Endothelial cell (in vitro differentiated cells): ENCODE results near the gene MYO10. TPM values are rescaled to one million over a fixed set of nuclear protein-coding genes. Genes with fewer than 3 reads are reported as not detected.
A peak's percentile ranks its signal among the peaks of the same experiment; 100 is the strongest.

Experiments
- DNase-seq: peaks from one replicate; pipeline ENCODE4 v3.0.0; 2021; ENCODE audit warnings: low spot score
- H3K27ac Mint-ChIP-seq: one replicate; pipeline ENCODE4 v1.8.0; 2021; ENCODE audit warnings: mixed read lengths, inconsistent platforms; ENCODE audit not compliant: unreplicated experiment
- H3K27me3 Mint-ChIP-seq: one replicate; pipeline ENCODE4 v1.8.0; 2021; ENCODE audit warnings: mild to moderate bottlenecking, moderate library complexity, mixed read lengths, inconsistent platforms; ENCODE audit not compliant: unreplicated experiment
- H3K36me3 Mint-ChIP-seq: one replicate; pipeline ENCODE4 v1.8.0; 2021; ENCODE audit warnings: mild to moderate bottlenecking, low read depth, mixed read lengths, inconsistent platforms; ENCODE audit not compliant: unreplicated experiment
- H3K4me1 Mint-ChIP-seq: one replicate; pipeline ENCODE4 v1.8.0; 2021; ENCODE audit warnings: mild to moderate bottlenecking, mixed read lengths, inconsistent platforms; ENCODE audit not compliant: unreplicated experiment
- H3K4me3 Mint-ChIP-seq: one replicate; pipeline ENCODE4 v1.8.0; 2021; ENCODE audit warnings: mild to moderate bottlenecking, mixed read lengths, inconsistent platforms; ENCODE audit not compliant: unreplicated experiment
- H3K9me3 Mint-ChIP-seq: one replicate; pipeline ENCODE4 v1.8.0; 2021; ENCODE audit warnings: mixed read lengths, inconsistent platforms; ENCODE audit not compliant: unreplicated experiment
- total RNA-seq: library from RNA; stranded (reverse); fragmentation: NEBNext Ultra II Directional; extraction: Animal tissue kit (Norgen Biotek cat#: 25700); gene quantifications from one replicate; pipeline ENCODE4 v1.2.1, GENCODE V29; 2021; ENCODE audit not compliant: unreplicated experiment
- TF ChIP-seq, protein P1 (sequence below): fragments of 200-600 bp; sonication (generic); IDR thresholded peaks from one replicate; pipeline ENCODE4 v1.5.0; 2021; ENCODE audit warnings: antibody characterized with exemption; ENCODE audit not compliant: unreplicated experiment

MYO10 gene
- total RNA-seq, 1 donor from 2014 or later: 132 TPM

DNA sequence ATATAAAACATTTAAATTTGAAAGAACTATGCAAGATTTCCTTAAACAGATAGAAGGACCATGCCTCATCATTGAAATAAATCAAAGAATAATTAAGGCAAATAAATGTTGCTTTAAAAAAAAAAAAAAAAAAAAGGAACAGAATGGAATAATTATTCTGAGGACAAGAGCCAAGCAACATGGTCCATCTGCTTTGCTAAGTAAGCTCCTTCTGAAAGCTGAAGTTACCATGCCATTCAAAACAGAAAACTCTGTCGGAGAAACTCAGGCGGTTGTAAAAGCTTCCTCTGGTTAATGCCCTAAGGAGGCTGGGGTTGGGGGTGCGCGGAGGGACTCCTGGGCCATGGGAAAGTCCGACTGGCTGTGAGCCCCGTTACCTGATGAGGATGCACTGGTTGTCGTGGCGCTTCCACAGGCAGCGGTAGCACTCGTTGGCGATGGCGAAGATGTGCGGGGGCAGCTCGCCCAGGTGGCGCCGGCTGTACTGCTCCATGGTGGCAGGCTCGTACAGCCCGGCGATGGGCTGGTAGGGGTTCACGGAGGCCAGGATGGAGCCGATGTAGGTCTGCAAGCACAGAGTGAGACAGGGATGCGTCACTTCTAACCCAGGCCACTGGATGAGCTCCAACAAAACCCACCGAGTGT lies 141.7 kb downstream of the MYO10 start:
- H3K4me1 Mint-ChIP-seq: peaks cover 14% of the 10 kb centered on the region
- H3K4me3 Mint-ChIP-seq: no peak overlapping the region
- H3K36me3 Mint-ChIP-seq: peaks cover 9% of the 10 kb centered on the region
- no peak overlapping the region for H3K27ac Mint-ChIP-seq
- peaks cover 1% of the 10 kb centered on the region for H3K27me3 Mint-ChIP-seq
- no peaks in the 10 kb centered on the region for H3K9me3 Mint-ChIP-seq
- no peak for DNase-seq
- TF ChIP-seq, protein P1, sequence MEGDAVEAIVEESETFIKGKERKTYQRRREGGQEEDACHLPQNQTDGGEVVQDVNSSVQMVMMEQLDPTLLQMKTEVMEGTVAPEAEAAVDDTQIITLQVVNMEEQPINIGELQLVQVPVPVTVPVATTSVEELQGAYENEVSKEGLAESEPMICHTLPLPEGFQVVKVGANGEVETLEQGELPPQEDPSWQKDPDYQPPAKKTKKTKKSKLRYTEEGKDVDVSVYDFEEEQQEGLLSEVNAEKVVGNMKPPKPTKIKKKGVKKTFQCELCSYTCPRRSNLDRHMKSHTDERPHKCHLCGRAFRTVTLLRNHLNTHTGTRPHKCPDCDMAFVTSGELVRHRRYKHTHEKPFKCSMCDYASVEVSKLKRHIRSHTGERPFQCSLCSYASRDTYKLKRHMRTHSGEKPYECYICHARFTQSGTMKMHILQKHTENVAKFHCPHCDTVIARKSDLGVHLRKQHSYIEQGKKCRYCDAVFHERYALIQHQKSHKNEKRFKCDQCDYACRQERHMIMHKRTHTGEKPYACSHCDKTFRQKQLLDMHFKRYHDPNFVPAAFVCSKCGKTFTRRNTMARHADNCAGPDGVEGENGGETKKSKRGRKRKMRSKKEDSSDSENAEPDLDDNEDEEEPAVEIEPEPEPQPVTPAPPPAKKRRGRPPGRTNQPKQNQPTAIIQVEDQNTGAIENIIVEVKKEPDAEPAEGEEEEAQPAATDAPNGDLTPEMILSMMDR: no peak

DNA sequence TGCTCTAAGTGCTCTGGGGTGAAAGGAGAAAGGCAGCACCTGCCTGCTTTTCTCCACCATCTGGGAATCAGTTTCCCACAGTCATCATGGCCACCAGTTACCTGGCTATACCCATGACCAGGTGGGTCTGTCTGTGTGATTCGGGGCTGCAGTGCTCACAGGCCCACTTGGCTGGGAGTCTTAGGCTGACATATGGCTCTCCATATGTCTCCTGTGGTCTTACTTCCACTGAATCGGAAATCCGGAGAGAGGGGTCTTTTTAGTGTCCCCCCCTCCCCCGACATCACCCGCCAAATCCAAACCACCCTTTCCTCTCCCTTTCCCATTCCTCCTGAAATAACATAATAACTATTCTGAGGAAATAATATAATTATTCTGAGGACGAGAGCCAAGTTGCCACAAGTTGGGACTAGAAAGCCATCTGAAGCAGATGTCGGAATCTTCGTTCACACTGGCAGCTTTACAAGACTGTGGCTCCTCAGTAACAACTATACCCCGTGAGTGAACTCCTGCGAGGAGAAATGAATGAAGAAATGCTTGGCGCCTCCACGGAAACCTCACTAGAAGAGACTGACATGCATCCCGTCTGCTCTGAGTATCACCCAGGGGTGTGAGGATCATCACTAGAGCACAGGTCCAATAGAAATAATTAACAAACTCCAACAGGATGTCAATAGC lies 143.4 kb downstream of the MYO10 start:
- TF ChIP-seq, protein P1: no peak
- peaks cover 14% of the 10 kb centered on the region for H3K4me1 Mint-ChIP-seq
- peaks cover 18% of the 10 kb centered on the region for H3K36me3 Mint-ChIP-seq
- no peak for DNase-seq
- peaks cover 3% of the 10 kb centered on the region for H3K27me3 Mint-ChIP-seq
- no peaks in the 10 kb centered on the region for H3K9me3 Mint-ChIP-seq
- no peak overlapping the region for H3K4me3 Mint-ChIP-seq
- no peak overlapping the region for H3K27ac Mint-ChIP-seq

DNA sequence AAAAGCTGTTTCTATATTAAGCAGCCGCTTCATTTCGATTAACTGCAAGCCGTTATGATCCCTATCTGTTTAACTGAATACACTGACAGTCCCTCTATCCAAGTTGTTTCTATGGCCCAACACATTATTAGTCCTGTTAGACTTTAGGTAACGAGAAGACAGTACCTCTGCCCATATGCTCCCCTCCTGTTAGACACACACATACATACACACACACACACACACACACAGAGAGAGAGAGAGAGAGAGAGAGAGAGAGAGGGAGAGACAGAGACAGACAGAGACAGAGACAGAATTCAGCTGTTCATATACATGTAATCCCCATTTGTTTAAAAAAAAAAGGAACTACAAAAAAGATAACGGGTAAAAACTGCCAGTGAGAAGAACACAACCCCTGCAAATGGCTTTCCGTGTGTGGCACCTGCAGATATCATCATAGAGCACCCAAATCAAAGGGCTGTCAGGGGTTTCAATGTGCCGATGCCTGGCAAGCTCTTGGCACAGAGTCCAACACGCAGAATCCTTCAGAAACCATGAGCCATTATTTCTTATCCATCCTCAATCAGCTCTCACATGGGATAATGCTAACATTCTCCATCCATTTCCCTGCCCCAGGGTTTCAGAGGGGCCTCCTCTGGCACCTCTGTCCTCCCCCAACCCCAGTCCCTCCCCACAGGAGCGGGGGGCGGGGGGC lies 144.0 kb downstream of the MYO10 start:
- TF ChIP-seq, protein P1: no peak
- peaks cover 10% of the 10 kb centered on the region for H3K4me1 Mint-ChIP-seq
- no peak overlapping the region for H3K4me3 Mint-ChIP-seq
- no peak overlapping the region for H3K27ac Mint-ChIP-seq
- peaks cover 21% of the 10 kb centered on the region for H3K36me3 Mint-ChIP-seq
- no peak for DNase-seq
- peaks cover 3% of the 10 kb centered on the region for H3K27me3 Mint-ChIP-seq
- no peaks in the 10 kb centered on the region for H3K9me3 Mint-ChIP-seq

DNA sequence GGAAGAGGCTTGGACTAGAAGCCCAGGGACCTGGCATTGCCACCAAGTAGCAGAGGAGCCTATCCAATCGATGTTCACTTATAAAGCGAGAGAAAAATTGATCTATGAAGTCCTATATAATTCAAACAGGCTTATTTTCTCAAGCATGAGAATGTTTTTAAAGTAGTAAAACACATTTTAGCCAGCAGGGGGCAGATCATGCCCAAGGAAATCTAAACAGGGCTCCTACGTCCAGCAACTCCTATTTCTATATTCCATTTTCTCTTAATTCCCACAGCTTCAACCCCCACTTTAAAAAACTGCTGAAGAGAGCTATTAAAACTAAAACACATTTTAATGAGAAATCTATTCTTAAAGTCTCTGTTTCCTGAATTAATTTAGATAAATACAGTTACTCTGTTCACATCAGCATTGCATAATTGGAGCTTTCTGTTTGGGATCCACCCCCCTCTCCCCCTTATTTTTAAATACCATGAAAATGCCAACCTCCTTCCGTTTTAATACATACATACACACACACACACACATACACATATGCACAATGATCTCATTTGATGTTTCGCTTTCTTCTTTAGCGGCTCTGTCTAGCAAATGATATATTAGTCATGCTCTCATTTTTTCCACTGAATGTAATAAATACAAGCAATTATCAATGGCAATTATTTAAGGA lies 144.9 kb downstream of the MYO10 start:
- Mint-ChIP-seq H3K4me1 (peaks cover 2% of the 10 kb centered on the region), H3K9me3 (no peaks in the 10 kb centered on the region), H3K27ac (no peak overlapping the region), H3K4me3 (no peak overlapping the region), H3K36me3 (peaks cover 24% of the 10 kb centered on the region), H3K27me3 (peaks cover 3% of the 10 kb centered on the region)
- DNase-seq: peak; percentile 48
- TF ChIP-seq, protein P1: peak; percentile 90
